Heart right ventricle (tissue), 16 donors: ENCODE results near the gene LRMDA. TPM values are rescaled to one million over a fixed set of nuclear protein-coding genes. Genes with fewer than 3 reads are reported as not detected.

Experiments
- ATAC-seq, 8 donors: fragments of 200-7000 bp; cut with Tn5 transposase; one replicate each; pipeline ENCODE4 v1.9.1; 2020; ENCODE audit warnings: mild to moderate bottlenecking in 8 of 8, moderate library complexity in 8 of 8, moderate number of reproducible peaks in 1 of 8
- DNase-seq, 2 donors: peaks; one replicate each; pipeline ENCODE4 v3.0.0-alpha.2; 2020
- H3K27ac ChIP-seq, 10 donors: fragments of 200-600 bp; sonication (generic) in 2 of 10; one replicate each; pipeline versions ENCODE4 v1.5.0 to v1.8.0; 2020 to 2022; ENCODE audit warnings: mild to moderate bottlenecking in 3 of 10
- H3K27me3 ChIP-seq, 7 donors: fragments of 200-600 bp; one replicate each; pipeline ENCODE4 v1.8.0; 2021 to 2022; ENCODE audit warnings: mild to moderate bottlenecking in 2 of 7
- H3K36me3 ChIP-seq, 9 donors: fragments of 200-600 bp; sonication (generic) in 1 of 9; one replicate each; pipeline versions ENCODE4 v1.5.0 to v1.8.0; 2020 to 2022; ENCODE audit warnings: mild to moderate bottlenecking in 2 of 9
- H3K4me1 ChIP-seq, 9 donors: fragments of 200-600 bp; sonication (generic) in 1 of 9; one replicate each; pipeline versions ENCODE4 v1.5.0 to v1.8.0; 2020 to 2022; ENCODE audit warnings: mild to moderate bottlenecking in 4 of 9
- H3K4me3 ChIP-seq, 10 donors: fragments of 200-600 bp; sonication (generic) in 2 of 10; one replicate each; pipeline versions ENCODE4 v1.5.0 to v1.8.0; 2020 to 2022; ENCODE audit warnings: mild to moderate bottlenecking in 7 of 10, moderate library complexity in 2 of 10
- H3K9me3 ChIP-seq, 11 donors: fragments of 200-600 bp in 10 of 11; sonication (generic) in 2 of 11; one replicate each; pipeline versions ENCODE4 v1.5.0 to v1.8.0; 2013 to 2022; ENCODE audit warnings: mild to moderate bottlenecking in 2 of 11, control low read depth in 1 of 11, moderate library complexity in 1 of 11
- CTCF ChIP-seq, 9 donors: fragments of 200-600 bp; sonication (generic) in 2 of 9; IDR thresholded peaks; one replicate each; pipeline versions ENCODE4 v1.5.0 to v1.8.0; 2021 to 2022; ENCODE audit warnings: antibody characterized with exemption in 9 of 9, mild to moderate bottlenecking in 5 of 9, moderate library complexity in 1 of 9
- WGBS, 2 donors: extraction: QIAGEN DNeasy Blood & Tissue Kit; methylation state at CpG; one replicate each; pipeline ENCODE4 v1.1.7; 2013; ENCODE audit warnings: inconsistent platforms in 1 of 2; 5-methylcytosine and 5-hydroxymethylcytosine counted together
- intact Hi-C, 10 donors: fragments of 100-400 bp; cut with DNase I; formaldehyde crosslinking; loops; one replicate each; pipeline versions ENCODE4 v1.11.1 to v1.14.2; 2022
- polyA plus RNA-seq, 2 donors: library from polyadenylated mRNA; stranded (reverse); fragments of 200-250 nt; gene quantifications; one replicate each; pipeline ENCODE4 v1.2.3, GENCODE V29; 2013
- total RNA-seq, 10 donors: library from RNA; stranded (reverse); fragmentation: NEBNext Ultra II Directional in 3 of 10; extraction: Animal tissue kit (Norgen Biotek cat#: 25700) in 3 of 10; gene quantifications; one replicate each; pipeline versions ENCODE4 v1.2.1 to v1.2.4, GENCODE V29; 2021 to 2023
- donor health status: Arrhythmogenic right ventricular cardiomyopathy.
- donor health status: ischemic (EF 13 %, LVEDD 7.1; RV severe dilation, severe dysfunction).
- donor health status: healthy with polysubstance abuse.
- donor health status: DM: no; HTN: yes; CAD: no.
- donor health status: DM: no; HTN: no; CAD: no.
- donor health status: ischemic (EF 25% LVEDD 6.9; RV normal size, moderate dysfunction).
- donor health status: ischemic (EF 25% LVEDD 5.7; RV mildly dilated, moderate dysfunction).
- donor health status: healthy.
- donor health status: DM: yes; HTN: yes; CAD: no.
- donor health status: Ischemic cardiomyopathy.
- donor health status: ischemic (EF 35%, LVEDD 5.7; RV mildly dilated, moderate dysfunction).
- donor health status: nonischemic (EF 11% LVEDD 7.7; RV severe dilation, severe dysfunction).
- donor health status: DM: yes; HTN: yes; CAD: no.
- donor health status: PGD.
- donor health status: ischemic (EF 29% LVEDD 5.4; RV normal size, mild dysfunction).
- donor health status: nonischemic (EF 23%, LVEDD 6.1; RV moderate dilation, normal function).

LRMDA gene
- total and polyA plus RNA-seq, 12 donors, result 4.0 to 59.8 (median 12.7) TPM

DNA sequence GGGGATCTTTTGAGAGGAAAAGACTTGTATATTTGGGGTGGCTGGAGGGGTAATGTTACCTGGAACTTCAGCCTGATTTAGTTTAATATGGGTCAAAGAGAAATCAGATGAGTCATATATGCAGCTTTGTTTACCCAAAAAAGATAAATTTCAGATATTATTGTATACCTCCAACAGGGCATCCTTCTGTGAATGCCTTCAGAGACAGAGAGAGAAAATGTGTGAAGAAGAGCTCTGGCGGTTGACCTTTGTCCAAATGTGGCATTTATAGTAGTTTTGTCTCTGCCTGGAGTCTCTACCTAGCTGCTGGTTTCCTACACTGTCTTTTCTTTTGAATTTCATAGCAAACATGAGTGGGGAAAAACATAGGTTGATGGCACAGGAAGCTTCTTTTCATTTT is 21.6 kb downstream of the LRMDA start:
- intact Hi-C loops, result no loop called here
- no peaks in the 10 kb centered on the region for H3K9me3 ChIP-seq
- peaks cover 7 to 32% (median 15%) of the 10 kb centered on the region in 9 donors for H3K4me1 ChIP-seq
- H3K4me3 ChIP-seq, result no peak overlapping the region
- 95 to 97% methylated on average over 1 of the region's 1 CpG for WGBS, 2 donors
- no peak overlapping the region for H3K27ac ChIP-seq
- DNase-seq (no peak), ATAC-seq (no peak)
- H3K36me3 ChIP-seq, result peaks cover 0 to 10% (median 0%) of the 10 kb centered on the region in 9 donors
- TF ChIP-seq CTCF (IDR thresholded peaks at IDR 0.05), result no peak
- peaks cover 0 to 4% (median 0%) of the 10 kb centered on the region in 7 donors for H3K27me3 ChIP-seq

GRCh38 chr10:75456122-75456521 is 24.7 kb downstream of the LRMDA start:
- TF ChIP-seq CTCF (IDR thresholded peaks at IDR 0.05), result no peak
- H3K4me1 ChIP-seq, result peaks cover 0 to under 1% (median 0%) of the 10 kb centered on the region in 9 donors
- 96 to 97% methylated on average over 9 of the region's 9 CpGs for WGBS, 2 donors

GRCh38 chr10:75460059-75460458 is 28.6 kb downstream of the LRMDA start:
- Histone ChIP-seq H3K27ac (no peak overlapping the region), H3K9me3 (no peaks in the 10 kb centered on the region), H3K27me3 (no peaks in the 10 kb centered on the region), H3K4me1 (peaks cover 0 to 30% (median 3%) of the 10 kb centered on the region in 9 donors), H3K36me3 (peaks cover 0 to 3% (median 0%) of the 10 kb centered on the region in 9 donors), H3K4me3 (no peak overlapping the region)
- no peak for ATAC-seq
- WGBS, 2 donors, result 98 to 100% methylated on average over 1 of the region's 1 CpG
- no peak for TF ChIP-seq CTCF (IDR thresholded peaks at IDR 0.05)
- no peak for DNase-seq
- intact Hi-C loops, result no loop called here

More at GRCh38 chr10:75456122-75456521, 24.7 kb downstream of the LRMDA start:
- ATAC-seq, result no peak
- no peaks in the 10 kb centered on the region for H3K9me3 ChIP-seq
- H3K4me3 ChIP-seq, result no peak overlapping the region
- intact Hi-C loops, result no loop called here
- no peak overlapping the region for H3K27ac ChIP-seq
- H3K27me3 ChIP-seq, result peaks cover 0 to 4% (median 0%) of the 10 kb centered on the region in 7 donors
- peaks cover 0 to 10% (median 0%) of the 10 kb centered on the region in 9 donors for H3K36me3 ChIP-seq
- DNase-seq, result no peak

- no peaks in the 10 kb centered on the region for H3K36me3 ChIP-seq
- no peaks in the 10 kb centered on the region for H3K27me3 ChIP-seq
- no peak for ATAC-seq
- H3K4me3 ChIP-seq, result no peak overlapping the region
- H3K4me1 ChIP-seq, result peaks cover 0 to 40% (median 10%) of the 10 kb centered on the region in 9 donors
- no peak for DNase-seq
- H3K27ac ChIP-seq, result no peak overlapping the region
- H3K9me3 ChIP-seq, result no peaks in the 10 kb centered on the region
- no peak for TF ChIP-seq CTCF (IDR thresholded peaks at IDR 0.05)
- 71 to 73% methylated on average over 15 of the region's 15 CpGs for WGBS, 2 donors
- intact Hi-C loops, result no loop called here
These were observed 30.5 kb downstream of the LRMDA start for GRCh38 chr10:75461672-75462649.
